ENCODE results near the gene ENO2.

Gene ENO2

DNA sequence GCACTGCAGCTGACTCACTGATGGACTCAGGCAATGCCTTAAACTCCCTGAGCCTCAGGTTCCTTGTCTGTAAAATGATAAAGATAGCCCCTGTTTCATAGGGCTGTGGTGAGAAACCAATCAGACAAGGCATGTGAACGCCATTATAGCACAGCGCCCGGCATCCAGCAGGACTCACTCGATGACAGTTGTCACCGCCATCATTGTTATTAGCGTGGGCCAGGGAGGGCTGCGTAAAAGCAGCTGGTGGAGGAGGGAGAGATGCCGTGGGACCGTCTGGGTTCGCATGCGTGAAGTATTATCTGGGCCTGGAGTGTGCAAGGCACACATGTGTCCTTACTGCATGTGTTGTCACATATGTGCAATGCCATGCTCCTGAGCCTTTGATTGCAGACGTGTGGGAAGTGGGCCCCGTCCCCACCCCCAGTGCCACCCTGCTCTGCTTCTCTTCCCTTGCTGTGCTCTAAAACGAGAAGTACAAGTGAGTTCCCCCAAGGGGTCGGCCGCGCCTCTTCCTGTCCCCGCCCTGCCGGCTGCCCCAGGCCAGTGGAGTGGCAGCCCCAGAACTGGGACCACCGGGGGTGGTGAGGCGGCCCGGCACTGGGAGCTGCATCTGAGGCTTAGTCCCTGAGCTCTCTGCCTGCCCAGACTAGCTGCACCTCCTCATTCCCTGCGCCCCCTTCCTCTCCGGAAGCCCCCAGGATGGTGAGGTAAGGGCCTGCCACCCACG, 36.6 kb downstream of the ENO2 start, which contains the start of gene PTPN6:
Gene PTPN6 (plus strand): TSS at position 546 of the 730 bp plus-strand sequence. CDS start 157 bp downstream, at position 703.
- no peak for DNase-seq

DNA sequence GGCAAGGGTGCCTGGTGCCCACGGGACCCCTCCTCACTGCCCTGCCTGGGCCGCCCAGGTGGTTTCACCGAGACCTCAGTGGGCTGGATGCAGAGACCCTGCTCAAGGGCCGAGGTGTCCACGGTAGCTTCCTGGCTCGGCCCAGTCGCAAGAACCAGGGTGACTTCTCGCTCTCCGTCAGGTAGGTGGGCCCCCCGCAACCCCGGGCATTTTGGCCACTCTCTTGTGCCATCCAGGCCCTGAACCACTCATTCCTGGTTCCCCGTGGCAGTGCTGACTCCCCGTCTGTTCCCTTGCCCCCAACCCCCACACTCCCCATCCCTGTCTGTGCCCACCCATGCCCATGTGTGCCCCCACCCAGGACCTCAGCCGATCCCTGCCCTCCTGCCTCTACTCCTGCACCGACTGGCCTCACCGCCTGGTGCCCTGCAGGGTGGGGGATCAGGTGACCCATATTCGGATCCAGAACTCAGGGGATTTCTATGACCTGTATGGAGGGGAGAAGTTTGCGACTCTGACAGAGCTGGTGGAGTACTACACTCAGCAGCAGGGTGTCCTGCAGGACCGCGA, 37.3 kb downstream of the ENO2 start:
- no peak for DNase-seq

DNA sequence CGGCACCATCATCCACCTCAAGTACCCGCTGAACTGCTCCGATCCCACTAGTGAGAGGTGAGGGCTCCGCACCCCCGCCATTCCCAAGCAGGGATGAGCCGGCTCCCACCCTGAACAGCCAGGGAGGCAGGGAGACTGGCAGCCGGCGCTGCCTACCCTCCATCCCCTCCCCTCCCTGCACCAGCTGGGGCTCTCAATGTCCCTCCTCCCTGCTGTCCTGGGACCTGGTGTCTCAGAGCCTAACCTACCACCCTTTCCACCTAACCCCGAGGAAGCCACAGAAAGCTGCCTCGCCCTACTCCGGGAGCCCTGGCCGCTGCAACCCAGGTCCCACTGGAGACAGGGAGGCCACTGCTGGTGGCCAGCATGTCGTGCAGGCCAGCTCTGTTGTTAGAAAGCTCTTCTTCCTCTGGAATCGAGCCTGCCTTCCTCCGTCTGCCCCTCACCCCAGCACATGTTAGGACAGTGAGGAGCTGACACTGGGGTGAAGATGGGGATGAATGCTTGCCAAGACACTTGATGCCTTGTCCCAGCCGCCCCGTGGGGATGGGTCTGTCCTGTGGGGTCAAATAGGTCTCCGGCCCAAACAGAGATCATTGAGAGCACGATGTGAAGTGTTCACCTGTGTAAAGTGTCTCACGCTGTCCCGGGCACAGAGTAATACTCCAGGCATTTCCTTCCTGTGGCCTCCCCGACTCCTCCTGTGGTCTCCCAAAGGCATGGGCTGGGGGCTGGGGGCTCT, 37.9 kb downstream of the ENO2 start:
- no peak for DNase-seq

DNA sequence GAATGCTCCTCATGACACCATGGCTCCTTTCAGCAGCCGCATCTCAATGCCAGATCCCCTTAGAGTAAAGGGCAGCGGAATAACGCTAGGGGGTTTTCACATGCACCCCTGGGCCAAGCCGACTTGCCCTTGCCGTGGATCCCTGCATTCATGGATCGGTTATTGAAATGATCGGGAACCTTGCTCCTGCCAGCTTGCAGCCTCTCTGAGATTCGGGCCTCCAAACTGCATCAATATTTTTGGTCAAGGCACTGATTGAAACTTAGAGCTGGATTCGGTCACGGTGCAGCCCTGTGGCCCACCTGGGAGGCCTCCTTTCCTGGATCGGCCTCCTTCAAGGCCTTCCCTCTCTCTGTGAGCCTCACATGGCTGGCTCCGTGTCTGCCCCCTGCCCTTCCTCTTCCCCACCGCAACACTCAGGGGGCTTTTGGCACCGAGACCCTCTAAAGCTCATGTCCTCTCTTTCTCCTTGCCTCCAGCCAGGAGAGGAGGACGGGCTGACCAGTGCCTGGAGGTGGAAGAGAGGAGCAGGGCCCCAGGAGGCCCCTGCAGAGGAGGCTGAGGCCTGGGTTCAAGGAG, 38.6 kb downstream of the ENO2 start:
- no peak for DNase-seq

DNA sequence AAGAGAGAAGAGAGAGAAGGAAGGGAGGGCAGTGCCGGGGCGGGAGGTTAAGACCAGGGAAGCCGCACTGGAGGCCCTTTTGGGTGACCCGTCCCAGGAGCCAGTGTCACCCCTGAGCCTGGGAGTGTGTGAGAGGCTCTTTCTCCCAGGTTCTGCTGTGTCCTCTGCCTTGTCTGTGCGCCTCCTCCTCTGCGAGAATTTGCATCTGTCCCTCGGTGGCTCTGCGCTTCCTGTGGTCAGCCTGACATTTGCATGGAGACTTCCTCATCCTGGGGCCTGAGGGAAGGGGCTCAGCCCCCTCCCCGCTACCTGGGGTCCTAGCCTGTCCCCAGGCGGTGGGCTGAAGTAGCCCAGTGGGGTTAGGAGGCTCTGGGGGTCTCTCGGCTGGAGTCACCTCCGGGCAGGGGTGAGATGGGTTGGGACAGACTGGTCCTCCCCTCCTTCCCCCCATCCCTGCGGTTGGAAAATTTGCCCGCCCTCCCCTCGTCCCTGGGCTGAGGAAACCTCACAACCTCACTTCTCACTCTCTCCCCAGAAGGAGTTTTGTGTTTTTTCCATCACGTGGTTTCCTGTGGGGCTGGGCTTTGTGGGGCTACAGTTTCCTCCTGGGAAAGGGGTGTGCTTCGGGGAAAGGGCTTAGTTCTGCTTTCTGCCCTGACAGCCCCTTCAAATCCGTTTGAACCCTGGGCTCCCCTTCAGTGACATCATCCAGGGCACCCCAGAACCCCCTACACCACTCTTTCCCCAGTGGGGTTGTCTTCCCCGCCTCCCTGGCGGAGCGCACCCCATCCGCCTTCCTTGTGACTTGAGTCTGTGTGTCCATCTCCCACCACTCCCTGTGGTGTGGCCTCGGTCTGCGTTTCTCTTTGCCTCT, 39.3 kb downstream of the ENO2 start:
- peak; percentile 75 for DNase-seq

DNA sequence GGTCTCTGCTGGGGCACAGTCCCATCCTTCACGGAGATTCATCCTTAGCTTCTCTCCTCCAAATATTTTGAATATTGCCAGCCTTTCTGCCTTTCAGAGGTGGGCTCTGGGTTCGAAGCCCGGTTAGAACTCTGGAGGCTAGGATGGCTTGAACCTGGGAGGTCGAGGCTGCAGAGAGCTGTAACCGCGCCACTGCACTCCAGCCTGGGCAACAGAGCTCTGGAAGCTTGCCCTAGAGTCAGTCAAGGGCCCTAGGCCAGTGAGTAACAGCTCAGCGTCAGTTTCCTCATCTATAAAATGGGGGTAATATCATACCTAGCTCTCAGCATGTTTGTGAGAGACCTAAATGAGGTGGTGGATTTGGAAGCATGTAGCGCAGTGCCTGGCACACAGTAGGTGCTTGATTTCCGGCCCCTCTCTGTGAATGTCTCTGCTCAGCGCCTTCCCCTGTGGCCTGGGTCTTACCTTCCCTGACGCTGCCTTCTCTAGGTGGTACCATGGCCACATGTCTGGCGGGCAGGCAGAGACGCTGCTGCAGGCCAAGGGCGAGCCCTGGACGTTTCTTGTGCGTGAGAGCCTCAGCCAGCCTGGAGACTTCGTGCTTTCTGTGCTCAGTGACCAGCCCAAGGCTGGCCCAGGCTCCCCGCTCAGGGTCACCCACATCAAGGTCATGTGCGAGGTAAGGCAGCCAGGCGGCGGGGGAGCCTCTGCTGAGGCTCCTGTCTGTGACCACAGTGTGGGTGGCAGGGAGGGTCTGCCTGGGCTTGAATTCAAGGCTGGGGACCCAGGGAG, 40.1 kb downstream of the ENO2 start:
- DNase-seq, result no peak

DNA sequence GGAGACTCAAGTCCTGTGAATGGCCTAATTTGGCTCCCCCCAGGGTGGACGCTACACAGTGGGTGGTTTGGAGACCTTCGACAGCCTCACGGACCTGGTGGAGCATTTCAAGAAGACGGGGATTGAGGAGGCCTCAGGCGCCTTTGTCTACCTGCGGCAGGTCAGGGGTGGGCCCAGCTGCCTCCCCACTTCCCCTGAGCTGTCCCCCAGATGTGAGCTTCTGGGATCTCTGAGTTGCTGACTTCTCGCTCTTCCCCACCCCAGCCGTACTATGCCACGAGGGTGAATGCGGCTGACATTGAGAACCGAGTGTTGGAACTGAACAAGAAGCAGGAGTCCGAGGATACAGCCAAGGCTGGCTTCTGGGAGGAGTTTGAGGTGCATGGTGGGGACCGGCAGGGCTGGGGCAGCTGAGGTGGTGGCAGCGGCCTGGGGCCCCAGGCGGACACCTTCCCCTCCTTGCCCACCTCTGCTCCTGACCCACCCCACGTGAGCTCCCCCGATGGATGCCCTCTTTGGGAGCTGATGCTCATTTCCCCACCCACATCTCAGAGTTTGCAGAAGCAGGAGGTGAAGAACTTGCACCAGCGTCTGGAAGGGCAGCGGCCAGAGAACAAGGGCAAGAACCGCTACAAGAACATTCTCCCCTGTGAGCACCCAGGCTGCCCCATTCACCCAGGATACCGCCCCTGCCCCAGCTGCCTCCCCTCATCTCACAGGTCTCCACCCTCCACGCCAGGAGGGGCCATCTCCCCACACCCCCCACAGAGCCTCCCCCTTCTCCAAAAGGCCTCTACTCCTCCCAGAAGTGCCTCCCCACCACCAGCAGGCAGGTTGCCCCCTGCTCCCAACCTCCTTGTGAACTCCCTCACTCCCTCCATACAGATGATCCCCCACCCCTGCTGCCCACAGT, 41.0 kb downstream of the ENO2 start:
- no peak for DNase-seq

DNA sequence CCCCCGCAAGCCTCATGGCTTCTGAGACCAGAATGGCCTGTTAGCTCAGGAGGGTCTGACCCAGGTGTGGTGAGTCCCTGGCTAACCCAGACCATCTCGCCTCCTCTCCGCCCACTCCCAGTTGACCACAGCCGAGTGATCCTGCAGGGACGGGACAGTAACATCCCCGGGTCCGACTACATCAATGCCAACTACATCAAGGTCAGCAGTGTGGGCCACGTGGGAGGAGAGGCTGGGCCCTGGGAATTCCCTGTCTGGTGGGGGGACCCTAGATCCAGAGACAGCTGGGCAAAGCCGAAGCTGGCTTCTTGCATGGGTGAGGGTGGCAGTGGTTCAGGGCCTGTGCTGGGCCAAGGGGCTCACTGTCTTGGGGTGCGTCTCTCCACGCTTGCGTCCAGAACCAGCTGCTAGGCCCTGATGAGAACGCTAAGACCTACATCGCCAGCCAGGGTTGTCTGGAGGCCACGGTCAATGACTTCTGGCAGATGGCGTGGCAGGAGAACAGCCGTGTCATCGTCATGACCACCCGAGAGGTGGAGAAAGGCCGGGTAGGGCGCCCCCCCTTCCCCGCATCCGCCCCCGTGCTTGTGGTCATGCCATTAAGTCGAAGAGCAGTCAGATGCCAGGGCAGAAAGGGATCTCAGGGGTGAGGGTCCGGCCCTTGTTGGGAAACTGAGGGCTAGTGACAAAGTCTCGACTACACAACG, 41.8 kb downstream of the ENO2 start:
- no peak for DNase-seq

DNA sequence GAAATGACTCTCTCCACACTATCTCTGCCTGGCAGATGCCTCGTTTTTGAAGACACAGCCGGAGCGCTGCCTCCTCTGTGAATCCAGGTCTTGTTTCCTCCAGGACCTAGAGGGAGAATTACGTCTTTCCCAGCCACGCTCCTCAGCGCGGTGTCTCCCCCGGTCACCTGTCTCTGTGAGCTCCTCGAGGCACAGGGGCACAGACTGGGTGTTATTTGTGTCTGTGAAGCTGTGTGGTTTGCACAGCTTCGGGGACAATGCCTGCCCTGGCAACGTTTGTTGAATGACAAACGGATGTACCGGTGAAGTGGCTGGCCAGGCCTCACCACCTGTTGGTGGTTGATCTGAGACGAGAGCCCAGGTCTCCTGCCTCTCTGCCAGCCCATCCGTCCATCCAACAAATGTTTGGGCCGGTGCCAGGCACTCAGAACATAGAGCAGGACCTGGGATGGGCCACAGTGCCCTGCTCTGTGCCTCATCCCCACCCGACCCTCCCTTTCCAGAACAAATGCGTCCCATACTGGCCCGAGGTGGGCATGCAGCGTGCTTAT, 42.8 kb downstream of the ENO2 start:
- no peak for DNase-seq

DNA sequence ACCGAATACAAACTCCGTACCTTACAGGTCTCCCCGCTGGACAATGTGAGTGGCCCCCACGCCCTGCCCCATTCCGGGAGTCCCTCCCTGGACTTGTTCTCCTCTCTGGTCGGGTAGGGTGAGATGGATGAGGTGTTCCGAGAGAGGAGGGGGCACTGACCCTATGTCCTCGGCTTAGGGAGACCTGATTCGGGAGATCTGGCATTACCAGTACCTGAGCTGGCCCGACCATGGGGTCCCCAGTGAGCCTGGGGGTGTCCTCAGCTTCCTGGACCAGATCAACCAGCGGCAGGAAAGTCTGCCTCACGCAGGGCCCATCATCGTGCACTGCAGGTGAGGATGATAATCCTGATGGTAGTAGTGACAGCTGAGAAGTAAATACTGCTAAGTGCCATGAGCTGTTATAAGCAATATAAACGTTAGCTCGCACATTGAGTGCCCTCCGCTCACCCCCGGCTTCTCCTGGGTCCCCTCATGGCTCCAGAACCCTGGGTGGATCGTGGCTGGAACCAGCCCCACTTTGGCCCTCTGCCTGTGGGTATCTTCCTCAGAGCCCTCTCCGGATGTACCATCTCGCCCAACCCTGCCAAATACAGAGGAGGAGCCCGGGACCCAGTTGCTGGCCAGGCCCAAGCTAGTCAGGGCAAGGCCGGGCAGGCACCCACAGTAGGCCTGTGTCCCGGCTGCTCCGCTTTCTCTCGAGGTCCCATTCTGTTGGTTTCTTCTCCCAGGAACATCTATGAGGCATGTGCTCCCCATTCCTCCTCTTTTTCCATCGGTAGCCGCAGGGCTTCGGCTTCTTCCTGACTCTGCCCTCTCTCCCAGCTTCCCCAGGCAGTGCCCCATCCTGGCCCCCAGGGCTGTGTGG, 43.6 kb downstream of the ENO2 start:
- DNase-seq, result no peak

DNA sequence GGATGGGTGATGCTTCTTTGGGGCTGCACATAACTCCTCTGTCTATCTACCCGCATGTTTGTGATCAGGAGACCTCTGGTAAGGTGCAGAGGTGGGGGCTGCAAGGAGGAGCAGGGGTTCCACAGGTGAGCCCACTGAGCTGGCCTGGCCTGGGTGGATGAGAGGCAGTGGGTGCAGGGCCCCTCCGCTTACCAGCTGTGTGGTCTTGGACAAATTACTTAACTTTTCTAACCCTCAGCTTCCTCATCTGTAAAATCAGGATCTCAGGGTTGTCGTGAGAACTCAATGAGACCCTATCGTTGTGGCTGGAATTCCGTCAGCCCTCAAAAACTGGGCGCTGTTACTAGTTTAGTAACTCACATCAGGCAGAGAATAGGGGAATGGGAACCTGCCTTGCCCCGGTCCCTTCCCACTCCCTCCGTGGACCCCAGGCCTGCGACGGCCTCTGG, 44.3 kb downstream of the ENO2 start:
- no peak for DNase-seq

DNA sequence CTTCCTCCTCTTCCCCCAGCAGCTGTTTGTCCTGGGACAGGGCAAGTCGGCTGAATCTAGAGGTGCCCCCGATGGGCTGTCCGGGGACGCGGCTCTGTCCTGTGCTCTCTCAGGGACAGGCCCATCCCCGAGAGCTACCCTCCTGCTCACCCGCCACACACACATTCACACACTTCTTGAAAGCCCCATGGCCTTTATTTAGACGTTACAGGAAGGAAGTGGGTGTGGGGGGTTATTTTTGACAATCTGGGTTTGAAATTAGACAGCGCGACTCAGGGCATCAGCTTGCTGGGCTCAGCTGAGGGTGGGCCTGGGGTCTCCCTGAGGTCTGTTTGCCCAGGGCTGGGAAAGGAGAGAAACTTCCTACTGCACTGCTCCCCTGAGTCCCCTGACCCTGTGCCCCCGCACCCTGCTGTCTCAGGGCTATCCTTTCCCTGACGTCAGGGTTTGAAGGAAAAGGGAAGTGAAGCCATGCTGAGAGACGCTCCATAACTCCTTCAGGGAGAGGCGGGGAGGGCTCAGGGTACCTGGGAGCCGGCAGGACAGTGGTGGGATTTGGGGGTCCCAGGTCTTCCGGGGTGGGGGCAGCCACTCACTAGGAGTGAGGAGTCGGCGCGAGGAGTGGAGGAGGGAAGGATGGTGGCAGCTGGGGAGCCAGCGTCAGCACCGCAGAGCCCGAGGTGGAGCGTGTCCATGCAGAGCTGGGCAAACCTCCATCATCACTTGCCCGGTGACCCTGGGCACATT, 44.9 kb downstream of the ENO2 start:
- DNase-seq, result no peak

DNA sequence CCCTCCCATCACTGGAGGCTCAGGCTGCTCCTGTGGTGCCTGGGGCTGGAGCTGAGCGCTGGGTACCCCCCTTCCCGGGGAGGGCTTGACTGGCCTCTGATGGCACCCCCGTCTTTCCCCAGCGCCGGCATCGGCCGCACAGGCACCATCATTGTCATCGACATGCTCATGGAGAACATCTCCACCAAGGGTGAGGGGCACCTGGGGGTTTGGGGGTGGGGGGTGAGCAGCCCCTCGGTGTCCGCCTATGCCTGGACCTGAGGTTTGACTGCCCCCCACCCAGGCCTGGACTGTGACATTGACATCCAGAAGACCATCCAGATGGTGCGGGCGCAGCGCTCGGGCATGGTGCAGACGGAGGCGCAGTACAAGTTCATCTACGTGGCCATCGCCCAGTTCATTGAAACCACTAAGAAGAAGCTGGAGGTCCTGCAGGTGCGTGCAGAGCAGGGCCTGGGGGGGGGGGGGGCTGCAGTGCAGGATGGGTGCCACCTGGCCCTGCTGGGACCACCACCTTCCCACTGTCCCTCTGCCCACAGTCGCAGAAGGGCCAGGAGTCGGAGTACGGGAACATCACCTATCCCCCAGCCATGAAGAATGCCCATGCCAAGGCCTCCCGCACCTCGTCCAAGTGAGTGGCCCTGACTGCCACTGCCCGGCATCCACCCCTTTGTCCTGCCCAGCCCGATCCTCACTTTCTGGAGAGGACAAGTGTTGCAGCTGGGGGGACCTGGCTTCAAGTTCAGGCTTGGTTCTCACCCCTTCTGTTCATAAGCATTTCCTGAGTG, 45.6 kb downstream of the ENO2 start:
- no peak for DNase-seq

DNA sequence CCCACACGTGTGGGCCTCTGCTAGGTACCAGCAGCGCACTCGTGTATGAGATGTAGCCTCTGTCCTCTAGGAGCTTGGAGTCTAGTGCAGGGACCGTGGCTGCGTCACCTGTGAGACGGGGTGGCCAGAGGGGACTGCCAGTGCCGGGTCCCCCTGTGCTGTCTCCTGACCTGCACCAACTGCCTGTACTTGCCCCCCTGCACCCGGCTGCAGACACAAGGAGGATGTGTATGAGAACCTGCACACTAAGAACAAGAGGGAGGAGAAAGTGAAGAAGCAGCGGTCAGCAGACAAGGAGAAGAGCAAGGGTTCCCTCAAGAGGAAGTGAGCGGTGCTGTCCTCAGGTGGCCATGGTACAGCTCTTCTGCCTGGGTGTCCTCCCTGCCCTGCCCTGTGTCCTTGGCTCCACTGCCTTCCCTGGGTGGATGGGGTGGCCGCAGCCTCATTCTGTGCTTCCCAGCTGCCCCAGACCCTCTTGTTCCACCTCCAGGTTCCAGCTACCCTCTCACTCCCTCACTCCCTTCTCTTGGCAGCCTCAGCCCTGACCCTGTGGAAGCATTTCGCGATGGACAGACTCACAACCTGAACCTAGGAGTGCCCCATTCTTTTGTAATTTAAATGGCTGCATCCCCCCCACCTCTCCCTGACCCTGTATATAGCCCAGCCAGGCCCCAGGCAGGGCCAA, 46.4 kb downstream of the ENO2 start:
- peak; percentile 28 for DNase-seq

DNA sequence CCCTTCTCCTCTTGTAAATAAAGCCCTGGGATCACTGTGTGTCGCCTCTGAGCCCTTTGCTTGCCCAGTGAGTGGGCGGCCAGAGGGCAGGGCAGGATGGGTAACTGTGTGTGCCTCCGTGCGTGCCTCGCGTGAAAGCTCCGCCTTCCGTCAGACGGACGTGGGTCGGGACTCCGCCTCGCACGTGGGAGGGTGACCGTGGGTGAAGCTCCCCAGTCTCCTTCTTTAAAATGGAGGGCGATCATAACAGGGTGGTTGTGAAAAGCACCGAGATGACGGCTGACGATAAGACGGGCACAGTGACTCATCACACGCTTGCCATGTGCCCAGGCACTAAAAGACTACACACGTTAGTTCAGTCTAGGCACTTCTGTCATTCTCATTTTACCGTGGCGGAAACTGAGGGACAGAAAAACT, 46.9 kb downstream of the ENO2 start:
- no peak for DNase-seq

DNA sequence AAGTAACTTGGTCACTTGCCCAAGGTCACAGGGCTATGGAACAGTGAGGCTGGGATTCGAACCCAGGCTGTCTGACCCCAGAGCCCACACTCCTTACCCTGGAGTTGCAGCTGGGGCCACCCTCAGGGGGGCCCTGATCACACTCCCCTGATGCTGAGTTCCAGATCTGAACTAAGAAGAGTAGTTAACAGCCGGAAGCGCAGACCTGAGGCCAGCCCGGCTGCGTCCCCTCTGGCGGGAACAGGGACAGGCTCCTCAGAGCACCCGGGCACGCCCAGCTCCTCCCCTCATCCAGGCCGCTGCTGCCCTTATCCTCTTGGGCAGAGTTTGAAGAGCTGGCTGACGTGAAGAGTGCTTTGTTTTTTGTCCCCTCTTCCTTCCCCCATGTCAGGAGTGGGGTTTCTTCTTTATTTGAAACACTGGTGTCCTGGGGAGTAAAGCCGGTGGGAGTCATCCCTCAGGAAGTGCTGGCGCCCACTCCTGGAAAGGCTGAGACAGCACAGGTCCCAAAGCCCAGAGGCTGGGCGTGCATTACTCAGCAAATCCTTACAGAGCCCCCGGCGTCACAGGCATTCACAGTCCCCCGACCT, 47.4 kb downstream of the ENO2 start:
- DNase-seq, result peak; percentile 86
